OCI-LY3 (cell line): ENCODE measurements around the gene INSM2.

Experiments used
- H2AFZ ChIP-seq: fragments of 200-600, 300-600 bp; shearing (Covaris generic); 2 replicates; pipeline ENCODE4 v1.6.0; 2014; ENCODE audit warnings: antibody characterized with exemption, low read depth, low read length
- H3K27ac ChIP-seq: fragments of 200-600, 300-600 bp; sonication (generic); 2 replicates; pipeline ENCODE4 v1.5.1; 2014; ENCODE audit warnings: mild to moderate bottlenecking, low read length, moderate library complexity, mixed read lengths
- H3K27me3 ChIP-seq: fragments of 200-600, 300-600 bp; sonication (generic); 2 replicates; pipeline ENCODE4 v1.6.1; 2014; ENCODE audit warnings: low read depth, low read length, mixed read lengths
- H3K36me3 ChIP-seq: fragments of 200-600, 300-600 bp; sonication (generic); replicated peaks from 2 replicates; pipeline ENCODE3; 2014; ENCODE audit warnings: low read depth, low read length, mixed read lengths
- H3K4me1 ChIP-seq: fragments of 300-600, 200-600 bp; sonication (generic); 2 replicates; pipeline ENCODE4 v1.6.1; 2014; ENCODE audit warnings: low read length, mixed read lengths
- H3K4me2 ChIP-seq: fragments of 200-600, 300-600 bp; sonication (generic); 2 replicates; pipeline ENCODE4 v1.6.1; 2014; ENCODE audit warnings: low read length, mixed read lengths
- H3K4me3 ChIP-seq: fragments of 300-600, 200-600 bp; sonication (generic); 2 replicates; pipeline ENCODE4 v1.5.1; 2014; ENCODE audit warnings: antibody characterized with exemption, mild to moderate bottlenecking, low read length, moderate library complexity
- H3K79me2 ChIP-seq: fragments of 300-600, 200-600 bp; shearing (Covaris generic); 2 replicates; pipeline ENCODE4 v1.6.1; 2014; ENCODE audit warnings: mild to moderate bottlenecking, low read length, mixed read lengths
- H3K9ac ChIP-seq: fragments of 300-600, 200-600 bp; shearing (Covaris generic); 2 replicates; pipeline ENCODE4 v1.6.0; 2014; ENCODE audit warnings: mild to moderate bottlenecking, low read length, moderate library complexity
- H3K9me3 ChIP-seq: fragments of 200-600, 300-600 bp; shearing (Covaris generic); 2 replicates; pipeline ENCODE4 v1.6.1; 2014; ENCODE audit warnings: low read length, mixed read lengths; ENCODE audit not compliant: insufficient read depth
- H4K20me1 ChIP-seq: fragments of 200-600, 300-600 bp; sonication (generic); 2 replicates; pipeline ENCODE4 v1.6.1; 2016; ENCODE audit warnings: low read length, mixed read lengths; ENCODE audit not compliant: insufficient read depth
- CTCF ChIP-seq: fragments of 200-600, 300-600 bp; sonication (generic); IDR thresholded peaks from 2 replicates; pipeline ENCODE4 v1.5.1; 2014; ENCODE audit warnings: antibody characterized with exemption, low read length, low read depth
- EZH2phosphoT487 ChIP-seq: fragments of 200-600 bp; shearing (Covaris generic); IDR thresholded peaks from 2 replicates; pipeline ENCODE4 v1.6.1; 2018; ENCODE audit warnings: antibody characterized with exemption, mixed run types, low read depth

The INSM2 gene

DNA sequence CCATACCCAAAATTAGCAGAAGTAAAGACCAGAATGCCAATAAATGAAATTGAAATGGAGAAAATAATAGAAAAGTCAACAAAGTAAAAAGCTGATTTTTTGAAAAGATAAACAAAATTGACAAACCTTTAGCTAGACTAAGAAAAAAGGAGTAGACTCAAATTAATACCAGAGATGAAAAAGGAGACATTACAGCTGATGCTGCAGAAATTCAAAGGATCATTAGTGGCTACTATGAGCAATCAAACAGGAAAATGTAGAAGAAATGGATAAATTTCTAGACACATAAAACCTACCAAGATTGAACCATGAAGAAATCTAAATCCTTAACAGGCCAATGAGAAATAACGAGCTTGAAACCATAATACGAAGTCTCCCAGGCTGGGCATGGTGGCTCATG lies 34.8 kb upstream of the INSM2 start:
- no peak overlapping the region for H3K4me2 ChIP-seq
- no peak overlapping the region for H3K4me3 ChIP-seq
- H4K20me1 ChIP-seq, result no peaks in the 10 kb centered on the region
- no peaks in the 10 kb centered on the region for H3K79me2 ChIP-seq
- H3K9ac ChIP-seq, result no peak overlapping the region
- H3K4me1 ChIP-seq, result no peaks in the 10 kb centered on the region
- H3K9me3 ChIP-seq, result no peaks in the 10 kb centered on the region
- no peak overlapping the region for H2AFZ ChIP-seq
- H3K27me3 ChIP-seq, result no peaks in the 10 kb centered on the region
- TF ChIP-seq CTCF, result no peak
- no peak for TF ChIP-seq EZH2phosphoT487
- H3K36me3 ChIP-seq, result no peaks in the 10 kb centered on the region
- H3K27ac ChIP-seq, result no peak overlapping the region

DNA sequence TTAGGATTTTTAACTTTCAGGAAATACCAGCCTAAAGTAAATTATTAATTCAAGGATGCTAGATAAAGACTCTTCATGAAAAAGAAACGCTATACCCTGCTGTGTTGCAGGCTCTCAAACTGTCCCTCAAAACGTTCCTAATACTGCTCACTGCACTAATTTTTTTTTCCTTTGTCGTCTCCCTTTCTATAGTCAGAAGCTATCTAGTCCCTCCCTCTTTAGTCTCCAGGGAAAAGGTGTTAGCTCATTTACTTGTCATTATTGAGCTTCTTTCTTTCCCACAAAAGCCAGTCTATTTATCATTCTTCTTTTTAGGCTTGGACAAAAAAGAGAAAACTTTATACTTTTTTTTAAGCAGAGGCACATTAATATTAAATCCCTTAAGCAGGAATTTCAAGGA lies 30.3 kb upstream of the INSM2 start:
- Histone ChIP-seq H3K4me1 (no peaks in the 10 kb centered on the region), H2AFZ (no peak overlapping the region), H3K27ac (no peak overlapping the region), H3K27me3 (no peaks in the 10 kb centered on the region), H4K20me1 (no peaks in the 10 kb centered on the region), H3K4me2 (no peak overlapping the region), H3K79me2 (no peaks in the 10 kb centered on the region), H3K36me3 (no peaks in the 10 kb centered on the region), H3K9me3 (no peaks in the 10 kb centered on the region), H3K9ac (no peak overlapping the region), H3K4me3 (no peak overlapping the region)
- TF ChIP-seq CTCF (no peak), EZH2phosphoT487 (no peak)

- Histone ChIP-seq H3K9me3 (no peaks in the 10 kb centered on the region), H3K4me3 (no peak overlapping the region), H4K20me1 (no peaks in the 10 kb centered on the region), H3K79me2 (no peaks in the 10 kb centered on the region), H3K9ac (no peak overlapping the region), H3K36me3 (no peaks in the 10 kb centered on the region), H3K27ac (no peak overlapping the region), H2AFZ (no peak overlapping the region), H3K4me1 (no peaks in the 10 kb centered on the region), H3K4me2 (no peak overlapping the region), H3K27me3 (no peaks in the 10 kb centered on the region)
- TF ChIP-seq EZH2phosphoT487 (no peak), CTCF (no peak)
Observed at GRCh38 chr14:35504260-35504659, 29.7 kb upstream of the INSM2 start.

GRCh38 chr14:35506461-35506860 lies 27.5 kb upstream of the INSM2 start:
- no peak overlapping the region for H2AFZ ChIP-seq
- H3K4me1 ChIP-seq, result no peaks in the 10 kb centered on the region
- no peak overlapping the region for H3K27ac ChIP-seq
- H3K9me3 ChIP-seq, result no peaks in the 10 kb centered on the region
- no peaks in the 10 kb centered on the region for H3K79me2 ChIP-seq
- H3K4me3 ChIP-seq, result no peak overlapping the region
- H3K27me3 ChIP-seq, result no peaks in the 10 kb centered on the region
- H3K9ac ChIP-seq, result no peak overlapping the region
- no peak overlapping the region for H3K4me2 ChIP-seq
- no peak for TF ChIP-seq CTCF
- no peak for TF ChIP-seq EZH2phosphoT487
- H3K36me3 ChIP-seq, result no peaks in the 10 kb centered on the region
- H4K20me1 ChIP-seq, result no peaks in the 10 kb centered on the region
